GM10248 (cell line): ENCODE data around the gene SLC8A3.
A peak's percentile ranks its signal among the peaks of the same experiment; 100 is the strongest.

Experiments
- CTCF ChIA-PET: fragments of 300-600 bp; sonication (Branson Sonifier 250); formaldehyde crosslinking; extraction: SDS; loops from one replicate; lab custom pipeline; 2021; ENCODE audit warnings: antibody characterized with exemption; lab: Yijun Ruan, JAX
- POLR2A ChIA-PET: fragments of 350-650 bp; sonication (Branson Sonifier 250); formaldehyde crosslinking; extraction: SDS; loops from one replicate; lab custom pipeline; 2020; ENCODE audit warnings: antibody characterized with exemption; lab: Yijun Ruan, JAX
- DNase-seq: peaks from one replicate; pipeline ENCODE4 v3.0.0; 2012; ENCODE audit errors: extremely low spot score
- CTCF ChIP-seq: IDR thresholded peaks from 2 replicates; pipeline ENCODE4 v1.5.1; 2012; ENCODE audit warnings: mild to moderate bottlenecking, low read depth; ENCODE audit errors: extremely low read depth, missing control alignments, control extremely low read depth

The SLC8A3 gene

GRCh38 chr14:70162358-70162757 lies 26.4 kb downstream of the SLC8A3 start:
- TF ChIP-seq CTCF: no peak
- CTCF ChIA-PET: interaction anchor here (0.9 to 2.0 kb wide), 3 partner anchors 16 to 21 kb away, joined by 3 to 5 read pairs (median 4); no protein-coding TSS in a partner anchor
- POLR2A ChIA-PET: no interaction called here
- no peak for DNase-seq

GRCh38 chr14:70156592-70156991 lies 32.2 kb downstream of the SLC8A3 start:
- CTCF ChIA-PET: interaction anchor here (1.8 kb wide), 1 partner anchor 10 kb away, joined by 4 read pairs; no protein-coding TSS in a partner anchor
- no peak for DNase-seq
- TF ChIP-seq CTCF: no peak
- POLR2A ChIA-PET: no interaction called here

GRCh38 chr14:70152704-70153103 lies 36.0 kb downstream of the SLC8A3 start:
- POLR2A ChIA-PET: no interaction called here
- DNase-seq: no peak
- TF ChIP-seq CTCF: no peak
- CTCF ChIA-PET: interaction anchor here (0.6 to 1.2 kb wide), 2 partner anchors 12 to 150 kb away, joined by 3 read pairs; no protein-coding TSS in a partner anchor

- POLR2A ChIA-PET: no interaction called here
- DNase-seq: no peak
- TF ChIP-seq CTCF: no peak
- CTCF ChIA-PET: no interaction called here
Observed at GRCh38 chr14:70152081-70152480, 36.7 kb downstream of the SLC8A3 start.

GRCh38 chr14:70149596-70150165 lies 39.1 kb downstream of the SLC8A3 start:
- TF ChIP-seq CTCF: no peak
- DNase-seq: no peak
- POLR2A ChIA-PET: no interaction called here
- CTCF ChIA-PET: no interaction called here

- DNase-seq: peak; percentile 22
- no peak for TF ChIP-seq CTCF
- ChIA-PET CTCF (no interaction called here), POLR2A (no interaction called here)
Observed at GRCh38 chr14:70148911-70149595, 39.7 kb downstream of the SLC8A3 start.
